Parathyroid adenoma (tissue), 2 donors: ENCODE data around the gene CTRL.

Experiments
- H2AFZ ChIP-seq: fragments of 300-600 bp; sonication (generic); one replicate; pipeline ENCODE4 v1.7.0; 2017; ENCODE audit warnings: antibody characterized with exemption, mild to moderate bottlenecking
- H3K27ac ChIP-seq: fragments of 300-600 bp; sonication (generic); one replicate; pipeline ENCODE4 v1.7.0; 2017
- H3K27me3 ChIP-seq: fragments of 300-600 bp; sonication (generic); one replicate; pipeline ENCODE4 v1.7.0; 2017; ENCODE audit warnings: low read length; ENCODE audit not compliant: control insufficient read depth, insufficient read depth
- H3K36me3 ChIP-seq: fragments of 300-600 bp; sonication (generic); one replicate; pipeline ENCODE4 v1.7.0; 2017; ENCODE audit warnings: low read length; ENCODE audit not compliant: control insufficient read depth, insufficient read depth
- H3K4me1 ChIP-seq: fragments of 300-600 bp; sonication (generic); one replicate; pipeline ENCODE4 v1.7.0; 2017; ENCODE audit warnings: control low read depth
- H3K4me2 ChIP-seq: fragments of 300-600 bp; sonication (generic); one replicate; pipeline ENCODE4 v1.7.0; 2017; ENCODE audit warnings: low read length
- H3K4me3 ChIP-seq: fragments of 300-600 bp; sonication (generic); one replicate; pipeline ENCODE4 v1.7.0; 2017; ENCODE audit warnings: low read depth, low read length
- H3K79me2 ChIP-seq: fragments of 300-600 bp; sonication (generic); one replicate; pipeline ENCODE4 v1.7.0; 2017; ENCODE audit warnings: control low read depth
- H3K9ac ChIP-seq: fragments of 300-600 bp; sonication (generic); one replicate; pipeline ENCODE4 v1.7.0; 2017; ENCODE audit warnings: mild to moderate bottlenecking
- H3K9me3 ChIP-seq: fragments of 300-600 bp; sonication (generic); one replicate; pipeline ENCODE4 v1.7.0; 2017; ENCODE audit warnings: low read length; ENCODE audit not compliant: control insufficient read depth
- CTCF ChIP-seq: fragments of 300-600 bp; sonication (generic); IDR thresholded peaks from one replicate; pipeline ENCODE4 v1.7.0; 2017; ENCODE audit warnings: antibody characterized with exemption, mild to moderate bottlenecking
- donor health status: primary hyperparathyroidism.

Gene CTRL

DNA sequence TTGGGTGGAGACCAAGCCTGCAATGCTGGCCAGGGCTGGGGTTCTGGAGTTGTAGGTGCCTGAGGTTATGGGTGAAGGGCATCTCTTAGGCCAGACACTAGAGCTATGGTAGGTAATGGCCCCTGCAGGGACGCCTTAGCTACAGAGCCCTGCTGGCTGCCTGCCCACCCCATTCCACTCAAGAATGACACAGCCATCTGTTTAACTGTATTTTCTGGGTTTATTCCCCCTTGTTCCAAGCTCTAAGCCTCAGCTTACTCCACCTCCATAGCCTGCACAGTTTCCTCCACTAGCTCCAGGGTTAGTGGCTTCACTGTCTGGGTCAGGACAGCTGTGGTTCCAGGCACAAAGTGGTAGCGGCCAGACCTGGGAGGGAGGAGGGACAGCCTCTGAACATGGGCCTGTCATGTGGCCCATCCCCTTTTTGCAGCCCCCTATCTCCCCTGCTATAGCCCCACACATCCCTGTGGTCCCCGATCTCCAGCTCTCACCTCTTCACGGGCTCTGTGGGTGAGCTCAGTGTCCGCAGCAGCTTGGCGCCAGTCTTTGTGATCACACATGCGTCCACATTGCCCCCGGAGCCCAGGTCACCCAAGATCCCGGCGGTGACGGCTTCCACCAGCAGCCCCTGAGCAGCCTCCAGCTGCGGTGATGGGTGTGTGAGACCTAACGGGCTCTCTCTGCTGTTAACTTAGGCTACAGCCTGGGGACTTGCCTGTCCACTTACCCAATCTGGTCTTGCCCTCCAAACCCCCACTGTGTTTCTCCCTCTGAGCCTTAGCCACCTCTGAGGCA, 2.8 kb upstream of the CTRL start:
- H3K4me1 ChIP-seq: peaks cover 12% of the 10 kb centered on the region
- no peaks in the 10 kb centered on the region for H3K79me2 ChIP-seq
- no peak overlapping the region for H3K4me3 ChIP-seq
- no peak overlapping the region for H3K4me2 ChIP-seq
- H3K36me3 ChIP-seq: no peaks in the 10 kb centered on the region
- TF ChIP-seq CTCF: no peak
- no peak overlapping the region for H2AFZ ChIP-seq
- H3K9me3 ChIP-seq: no peaks in the 10 kb centered on the region
- peak overlapping the region; percentile 46 for H3K27ac ChIP-seq
- no peaks in the 10 kb centered on the region for H3K27me3 ChIP-seq
- H3K9ac ChIP-seq: no peak overlapping the region

DNA sequence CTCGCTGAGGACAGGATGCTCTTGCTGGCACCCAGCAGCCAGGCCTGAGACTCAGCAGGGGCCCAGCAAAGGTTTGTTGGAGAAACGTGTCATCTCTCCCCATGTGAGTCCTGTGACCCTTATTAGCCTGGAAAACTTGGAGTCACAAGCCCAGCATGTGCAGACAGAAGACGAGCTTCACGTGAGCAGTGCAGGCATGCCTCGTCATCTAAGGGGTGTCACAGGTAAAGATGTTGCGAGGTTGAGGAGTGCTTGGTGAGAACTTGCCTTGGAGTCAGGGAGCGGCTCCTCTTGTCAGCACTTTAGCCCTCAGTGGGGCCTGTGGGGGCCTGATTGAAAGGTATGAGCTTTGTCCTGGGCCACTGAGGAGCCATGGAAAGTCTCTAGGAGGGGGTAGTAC, 2.1 kb upstream of the CTRL start:
- Histone ChIP-seq H3K4me3 (no peak overlapping the region), H3K27ac (no peak overlapping the region), H3K4me1 (peaks cover 12% of the 10 kb centered on the region), H3K27me3 (no peaks in the 10 kb centered on the region), H3K9me3 (no peaks in the 10 kb centered on the region), H3K4me2 (no peak overlapping the region), H3K36me3 (no peaks in the 10 kb centered on the region), H2AFZ (no peak overlapping the region), H3K79me2 (peaks cover 3% of the 10 kb centered on the region), H3K9ac (no peak overlapping the region)
- TF ChIP-seq CTCF: no peak

GRCh38 chr16:67932462-67932840, 789 bp upstream of the CTRL start:
- Histone ChIP-seq H3K4me3 (no peak overlapping the region), H3K4me1 (peaks cover 12% of the 10 kb centered on the region), H3K36me3 (no peaks in the 10 kb centered on the region), H3K79me2 (peaks cover 6% of the 10 kb centered on the region), H3K27ac (no peak overlapping the region), H3K9me3 (no peaks in the 10 kb centered on the region), H3K9ac (no peak overlapping the region), H3K27me3 (no peaks in the 10 kb centered on the region), H2AFZ (no peak overlapping the region), H3K4me2 (no peak overlapping the region)
- TF ChIP-seq CTCF: no peak

DNA sequence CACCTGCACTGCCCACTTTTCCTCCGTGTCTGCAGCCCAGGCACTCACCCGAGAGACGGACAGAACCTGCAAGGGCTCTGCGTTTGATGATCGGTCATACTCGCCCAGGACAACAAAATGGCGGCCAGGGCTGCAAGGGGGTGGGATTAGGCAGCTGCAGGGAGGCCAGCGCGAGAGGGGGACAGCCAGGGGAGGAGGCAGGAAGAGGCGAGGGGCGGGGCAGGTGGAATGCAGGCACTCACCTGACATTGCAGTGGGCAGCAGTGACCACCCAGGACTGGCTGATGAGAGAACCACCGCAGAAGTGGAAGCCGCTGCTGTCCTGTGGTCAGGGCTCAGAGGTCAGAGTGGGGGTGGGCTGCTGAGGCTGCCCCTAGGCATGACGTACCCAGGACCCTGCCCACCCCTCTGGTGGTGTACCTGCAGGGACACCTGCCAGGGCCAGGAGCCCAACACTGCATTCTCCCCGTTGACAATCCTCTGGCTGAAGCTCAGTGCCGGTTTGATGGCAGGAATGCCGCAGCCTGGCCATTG, 917 bp downstream of the CTRL start:
- Histone ChIP-seq H3K4me1 (peaks cover 5% of the 10 kb centered on the region), H3K27me3 (no peaks in the 10 kb centered on the region), H3K4me2 (no peak overlapping the region), H3K9me3 (no peaks in the 10 kb centered on the region), H3K27ac (no peak overlapping the region), H3K4me3 (no peak overlapping the region), H3K9ac (no peak overlapping the region), H3K36me3 (no peaks in the 10 kb centered on the region), H3K79me2 (peaks cover 6% of the 10 kb centered on the region), H2AFZ (no peak overlapping the region)
- no peak for TF ChIP-seq CTCF

DNA sequence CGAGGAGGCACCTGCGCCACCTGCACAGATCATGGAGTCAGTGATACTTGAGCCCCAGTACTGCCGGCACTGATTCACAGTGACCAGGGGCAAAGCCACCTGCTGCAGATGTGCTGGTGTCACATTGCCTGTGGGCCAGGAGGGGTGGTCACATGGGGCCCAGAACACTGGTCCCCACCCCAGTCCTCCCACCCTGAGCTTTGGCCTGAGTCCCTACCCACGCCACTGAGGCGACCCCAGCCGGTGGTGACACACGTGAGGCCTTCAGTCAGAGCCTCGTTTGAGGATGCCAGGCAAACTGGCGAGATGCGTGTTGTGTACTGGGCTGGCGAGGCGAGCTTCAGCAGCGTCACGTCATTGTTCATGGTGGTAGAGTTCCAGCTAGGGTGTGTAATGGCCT, 1.5 kb downstream of the CTRL start:
- H3K79me2 ChIP-seq: peaks cover 9% of the 10 kb centered on the region
- H3K27ac ChIP-seq: no peak overlapping the region
- TF ChIP-seq CTCF: no peak
- no peak overlapping the region for H3K4me3 ChIP-seq
- H3K27me3 ChIP-seq: no peaks in the 10 kb centered on the region
- H3K9ac ChIP-seq: no peak overlapping the region
- no peaks in the 10 kb centered on the region for H3K9me3 ChIP-seq
- H3K4me1 ChIP-seq: peaks cover 3% of the 10 kb centered on the region
- H2AFZ ChIP-seq: no peak overlapping the region
- no peak overlapping the region for H3K4me2 ChIP-seq
- H3K36me3 ChIP-seq: no peaks in the 10 kb centered on the region
